CD4-positive, alpha-beta T cell treated with Interleukin-6 at 100 ng/mL for 8 hours (primary cell): ENCODE results near the gene SOAT1.
"Not testable (repeated sequence)": the region's sequence is repeated elsewhere in the genome, so short reads cannot be mapped to it uniquely, and the experiment has no call there.

Experiments
- DNase-seq: peaks from one replicate; pipeline ENCODE4 v3.0.0-alpha.2; 2020; ENCODE audit warnings: mixed read lengths, low spot score

Gene SOAT1

DNA sequence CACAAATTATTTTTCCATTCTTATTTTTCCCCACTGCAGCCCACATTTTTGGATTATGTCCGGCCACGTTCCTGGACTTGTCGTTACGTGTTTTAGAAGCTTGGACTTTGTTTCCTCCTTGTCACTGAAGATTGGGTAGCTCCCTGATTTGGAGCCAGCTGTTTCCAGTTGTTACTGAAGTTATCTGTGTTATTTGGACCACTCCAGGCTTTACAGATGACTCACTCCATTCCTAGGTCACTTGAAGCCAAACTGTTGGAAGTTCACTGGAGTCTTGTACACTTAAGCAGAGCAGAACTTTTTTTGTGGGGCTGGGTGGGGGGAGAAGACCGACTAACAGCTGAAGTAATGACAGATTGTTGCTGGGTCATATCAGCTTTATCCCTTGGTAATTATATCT lies 59.9 kb downstream of the SOAT1 start:
- no peak for DNase-seq

DNA sequence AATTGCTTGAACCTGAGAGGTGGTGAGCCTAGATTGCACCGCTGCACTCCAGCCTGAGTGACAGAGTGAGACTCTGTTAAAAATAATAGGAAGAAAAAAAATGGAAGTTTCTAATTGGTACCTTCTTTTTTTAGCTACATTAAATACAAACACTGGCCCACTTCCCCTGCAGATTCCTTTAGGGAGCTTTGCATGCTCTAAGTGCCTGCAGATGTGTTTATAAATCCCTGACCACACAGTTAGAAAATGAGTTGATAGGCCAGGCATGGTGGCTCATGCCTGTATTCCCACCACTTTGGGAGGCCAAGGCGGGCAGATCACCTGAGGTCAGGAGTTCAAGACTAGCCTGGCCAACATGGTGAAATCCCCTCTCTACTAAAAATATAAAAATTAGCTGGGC lies 68.0 kb downstream of the SOAT1 start:
- not testable (repeated sequence) for DNase-seq

DNA sequence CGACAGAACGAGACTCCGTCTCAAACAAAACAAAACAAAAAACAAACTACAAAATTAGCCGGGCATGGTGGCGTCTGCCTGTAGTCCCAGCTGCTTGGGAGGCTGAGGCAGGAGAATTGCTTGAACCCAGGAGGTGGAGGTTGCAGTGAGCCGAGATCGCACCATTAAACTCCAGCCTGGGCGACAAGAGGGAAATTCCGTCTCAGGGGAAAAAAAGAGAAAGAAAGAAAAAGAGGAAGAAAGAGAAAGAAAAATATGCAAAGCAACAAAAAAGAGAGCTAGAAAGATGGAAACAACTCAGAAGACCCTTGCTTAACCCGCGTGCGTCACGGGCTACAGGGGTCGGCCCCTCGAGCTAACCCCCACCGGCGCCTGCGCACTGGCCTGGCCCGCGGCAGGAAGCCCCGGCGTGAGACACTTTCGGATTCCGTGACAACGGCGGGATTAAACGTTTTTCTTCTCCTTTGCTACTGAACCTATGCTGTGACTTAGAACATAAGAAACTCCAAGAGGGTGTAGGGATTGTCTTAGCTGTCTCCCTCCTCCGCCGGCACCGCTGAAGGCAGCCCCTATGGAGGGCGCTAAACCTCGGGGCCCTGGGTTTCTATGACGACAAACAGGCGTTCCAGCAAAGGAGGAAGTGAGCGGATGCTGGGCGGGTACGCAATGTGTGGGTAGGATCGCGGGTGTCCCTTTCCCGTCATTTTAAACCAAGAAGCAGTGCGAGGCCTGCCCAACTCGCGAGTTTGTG lies 71.9 kb downstream of the SOAT1 start, which contains the start of gene AXDND1:
Gene AXDND1, plus strand, starts transcription at position 630 of the 751 bp plus-strand sequence. CDS start 539 bp downstream, outside the sequence.
- DNase-seq, result peak; percentile 89

DNA sequence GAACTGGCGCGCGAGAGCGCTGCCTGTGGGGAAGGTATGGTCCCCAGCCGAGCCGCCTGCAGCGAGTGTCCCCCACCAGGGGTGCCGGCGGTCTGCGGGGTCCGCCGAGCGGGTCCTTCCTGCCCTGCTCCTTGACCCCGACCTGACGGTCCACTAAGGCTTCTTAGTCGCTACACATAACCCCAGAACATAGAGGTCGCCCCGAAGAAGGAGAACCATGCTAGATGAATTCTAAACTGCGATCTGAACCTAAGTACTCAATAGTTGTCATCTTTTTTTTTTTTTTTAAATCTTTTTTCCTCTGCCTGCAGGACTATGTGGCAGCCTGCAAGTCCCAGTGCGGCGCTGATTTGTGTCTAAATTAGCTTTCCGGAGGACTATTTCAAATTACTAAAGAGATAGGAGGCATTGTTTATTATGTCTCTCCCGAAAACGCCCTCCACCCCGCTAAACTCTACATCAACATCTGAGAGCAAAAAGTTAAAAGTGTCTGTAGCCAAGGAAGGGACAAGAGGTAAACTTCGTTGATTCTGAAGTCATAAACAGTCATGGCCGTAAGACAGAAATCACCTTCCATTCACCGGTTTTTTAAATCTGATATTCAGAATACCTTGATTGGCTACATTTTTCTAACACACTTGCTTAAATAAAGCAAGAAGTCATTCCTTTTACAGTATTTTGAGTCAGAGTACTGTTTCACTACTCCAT lies 72.7 kb downstream of the SOAT1 start:
- DNase-seq, result no peak

DNA sequence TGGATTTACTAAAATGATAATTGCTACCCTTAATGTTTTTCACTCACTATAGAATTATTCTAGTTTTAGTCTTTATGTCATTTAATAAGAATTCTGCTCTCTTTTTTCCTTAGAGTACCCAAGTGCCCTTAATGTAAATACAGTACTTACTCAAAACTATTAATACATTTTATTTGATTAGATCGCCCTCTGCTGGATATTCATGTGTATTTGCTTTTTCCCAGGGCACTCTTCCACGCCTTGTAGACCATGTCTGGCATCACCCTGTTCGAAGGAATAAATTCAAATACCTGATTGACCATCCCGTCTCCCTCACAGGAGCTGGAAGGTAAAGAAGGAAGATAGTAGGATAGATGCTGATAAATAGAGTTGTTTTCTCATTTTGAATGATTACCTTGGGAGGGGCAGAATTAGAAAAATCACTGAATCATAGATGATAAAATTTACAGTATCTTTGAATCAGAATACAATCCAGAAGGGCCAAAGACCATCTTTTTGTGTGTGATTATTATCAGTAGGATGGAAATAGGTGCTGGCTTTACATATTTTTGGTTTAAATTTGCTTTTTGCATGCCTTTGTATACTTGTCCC lies 76.2 kb downstream of the SOAT1 start:
- peak; percentile 68 for DNase-seq

DNA sequence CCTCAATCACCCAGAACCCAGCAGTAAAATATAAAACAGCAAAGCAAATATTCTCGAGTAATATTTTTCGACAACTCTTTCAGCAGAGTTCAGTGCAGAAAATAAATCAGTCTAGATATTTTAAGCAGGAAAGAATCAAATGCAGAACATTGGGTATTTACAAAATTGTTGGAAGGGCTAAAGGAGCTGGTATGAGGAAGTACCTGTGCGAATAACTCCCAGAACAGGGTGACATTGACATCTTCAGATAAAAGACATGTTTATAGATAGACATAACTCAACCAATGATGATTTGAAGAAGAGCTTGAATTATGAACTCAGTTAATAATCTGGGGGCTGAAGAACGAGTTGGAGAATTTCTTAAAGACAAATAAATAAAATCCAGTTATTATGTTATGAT lies 78.6 kb downstream of the SOAT1 start:
- no peak for DNase-seq

DNA sequence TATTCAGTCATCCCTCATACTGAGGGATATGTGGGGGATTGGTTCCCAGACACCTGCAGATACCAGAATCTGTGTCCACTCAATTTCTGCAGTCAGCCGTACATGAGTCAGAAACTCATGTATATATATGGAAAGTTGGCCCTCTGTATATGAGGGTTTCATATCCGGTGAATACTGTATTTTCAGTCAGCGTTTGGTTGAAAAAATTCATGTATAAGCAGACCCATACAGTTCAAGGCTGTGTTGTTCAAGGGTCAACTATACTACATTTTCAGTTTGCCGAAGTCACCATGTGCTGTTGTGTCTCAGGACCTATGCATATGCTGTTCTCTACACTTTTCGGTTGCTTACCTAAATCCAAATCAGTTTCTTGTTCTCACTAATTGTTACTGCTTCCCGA lies 82.6 kb downstream of the SOAT1 start:
- no peak for DNase-seq

DNA sequence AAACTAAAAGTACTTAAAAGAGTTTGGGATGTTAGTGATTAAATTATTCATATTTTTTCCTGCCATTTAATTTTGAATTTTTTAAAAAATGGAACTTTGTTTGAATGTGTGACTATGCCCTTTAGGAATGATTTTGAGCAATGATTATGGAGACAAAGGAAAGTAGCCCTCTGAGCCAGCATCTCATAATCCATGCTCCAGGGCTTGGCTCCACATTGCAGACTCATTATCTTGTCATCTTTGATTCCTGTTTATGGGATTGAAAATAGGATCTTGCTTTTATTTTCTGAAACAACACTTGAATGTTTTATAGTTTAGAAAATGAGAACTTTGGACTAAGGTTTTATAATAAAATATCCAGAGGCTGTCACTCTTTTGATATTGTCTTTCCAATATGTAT lies 86.7 kb downstream of the SOAT1 start:
- DNase-seq, result no peak

DNA sequence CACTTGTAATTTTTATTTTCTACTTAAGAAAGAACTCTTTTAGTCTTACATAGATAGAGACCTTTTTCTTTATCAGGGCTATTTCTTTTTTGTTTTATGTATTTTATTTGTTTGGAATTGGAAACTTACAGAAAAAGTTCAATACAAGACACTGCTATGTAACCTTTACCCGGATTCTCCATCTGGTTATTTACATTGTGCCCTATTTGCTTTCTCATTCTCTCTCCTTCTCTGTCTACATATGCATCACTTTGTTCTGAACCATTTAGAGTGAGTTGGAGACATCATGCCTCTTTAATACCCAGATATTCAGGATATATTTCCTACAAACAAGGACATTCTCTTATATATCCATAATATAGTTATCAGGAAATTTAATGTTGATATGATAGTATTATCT lies 90.4 kb downstream of the SOAT1 start:
- DNase-seq, result no peak

DNA sequence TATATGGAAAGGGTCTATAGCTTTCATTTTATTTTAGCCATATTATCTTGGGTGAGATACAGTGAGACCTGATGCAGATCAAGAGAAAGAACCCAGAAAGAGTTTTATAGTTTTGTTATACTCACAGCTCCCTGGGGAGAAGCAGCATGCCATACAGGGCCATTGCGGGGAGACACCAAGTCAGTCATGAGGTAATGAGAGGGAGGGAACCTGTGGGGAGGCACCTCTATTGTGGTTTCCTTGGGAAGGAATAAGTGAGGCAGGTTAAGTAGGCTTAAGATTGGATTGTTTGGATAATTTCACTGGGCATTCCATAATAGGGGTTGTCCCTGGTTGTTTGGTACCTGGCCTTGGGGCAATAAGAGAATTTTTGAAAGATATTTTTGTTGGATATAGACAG lies 91.9 kb downstream of the SOAT1 start:
- no peak for DNase-seq

DNA sequence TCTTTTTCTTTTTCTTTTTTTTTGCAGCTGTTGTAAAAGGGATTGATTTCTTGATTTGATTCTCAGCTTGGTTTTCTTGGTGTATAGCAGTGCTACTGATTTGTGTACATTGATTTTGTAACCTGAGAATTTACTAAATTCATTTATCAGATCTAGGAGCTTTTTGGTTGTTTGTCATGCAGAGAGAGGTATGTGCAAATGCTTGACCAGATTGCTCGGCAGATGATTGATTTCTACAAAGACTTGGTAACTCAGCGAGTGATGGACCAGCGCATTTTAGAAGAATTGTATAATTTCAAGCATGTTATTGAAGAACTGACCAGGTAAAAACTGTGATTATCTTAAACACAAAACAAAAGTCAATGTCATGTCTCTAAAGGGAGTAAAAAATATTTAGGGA lies 100.1 kb downstream of the SOAT1 start:
- DNase-seq, result no peak

DNA sequence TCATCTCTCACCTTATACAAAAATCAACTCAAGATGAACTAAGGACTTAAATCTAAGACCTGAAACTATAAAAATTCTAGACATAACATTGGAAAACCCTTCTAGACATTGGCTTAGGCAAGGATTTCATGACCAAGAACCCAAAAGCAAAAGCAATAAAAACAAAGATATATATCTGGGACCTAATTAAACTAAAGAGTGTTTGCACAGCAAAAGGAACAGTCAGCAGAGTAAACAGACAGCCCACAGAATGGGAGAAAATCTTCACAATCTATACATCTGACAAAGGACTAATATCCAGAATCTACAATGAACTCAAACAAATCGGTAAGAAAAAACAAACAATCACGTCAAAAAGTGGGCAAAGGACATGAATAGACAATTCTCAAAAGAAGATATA lies 105.8 kb downstream of the SOAT1 start:
- DNase-seq, result not testable (repeated sequence)
